IMR-90 (cell line): ENCODE data around the gene FAM174C.

Experiments
- BHLHE40 ChIP-seq: fragments of 150-350 bp; IDR thresholded peaks from 2 replicates; pipeline ENCODE4 v1.6.1; 2016; ENCODE audit warnings: mild to moderate bottlenecking, low read depth, low read length
- CHD1 ChIP-seq: IDR thresholded peaks from 2 replicates; pipeline ENCODE4 v1.6.1; 2012; ENCODE audit warnings: low read depth, low read length, improper control_type of control experiment
- CTCF ChIP-seq: conservative IDR thresholded peaks from 2 replicates; pipeline ENCODE4 v1.5.1; 2012; ENCODE audit warnings: mild to moderate bottlenecking, low read depth, low read length, improper control_type of control experiment
- MAFK ChIP-seq: IDR thresholded peaks from 2 replicates; pipeline ENCODE4 v1.6.1; 2012; ENCODE audit warnings: low read depth, low read length, improper control_type of control experiment
- MXI1 ChIP-seq: IDR thresholded peaks from 2 replicates; pipeline ENCODE4 v1.6.1; 2012; ENCODE audit warnings: low read depth, mild to moderate bottlenecking, low read length, moderate library complexity, borderline replicate concordance
- POLR2A ChIP-seq: IDR thresholded peaks from 2 replicates; pipeline ENCODE4 v1.6.1; 2012; ENCODE audit warnings: mild to moderate bottlenecking, low read depth, low read length
- RAD21 ChIP-seq: IDR thresholded peaks from 2 replicates; pipeline ENCODE4 v1.6.1; 2012; ENCODE audit warnings: low read length, improper control_type of control experiment
- SMC3 ChIP-seq: fragments of 150-350 bp; IDR thresholded peaks from 2 replicates; pipeline ENCODE4 v1.6.1; 2016; ENCODE audit warnings: low read depth, mild to moderate bottlenecking, antibody characterized with exemption, low read length, moderate library complexity

- TF ChIP-seq BHLHE40 (no peak), CTCF (no peak), SMC3 (no peak), RAD21 (no peak), POLR2A (no peak), MAFK (no peak), CHD1 (no peak), MXI1 (no peak)
Observed at GRCh38 chr19:1300744-1301490, 25.6 kb downstream of the FAM174C start.
